ENCODE results near the gene TRAPPC2L. TPM values are rescaled to one million over a fixed set of nuclear protein-coding genes. Genes with fewer than 3 reads are reported as not detected.

The TRAPPC2L gene
- total RNA-seq, 1 donor from 2014 or later = 95.1 TPM

GRCh38 chr16:88846088-88846487, 10.8 kb upstream of the TRAPPC2L start:
- Mint-ChIP-seq H3K9me3 (no peaks in the 10 kb centered on the region), H3K4me3 (no peak overlapping the region), H3K4me1 (no peaks in the 10 kb centered on the region), H3K36me3 (ENCODE audit: low read depth) (no peaks in the 10 kb centered on the region), H3K27ac (ENCODE audit: unreplicated experiment) (no peak overlapping the region), H3K27me3 (ENCODE audit: low read depth) (no peaks in the 10 kb centered on the region)
- TF ChIP-seq CTCF (conservative IDR thresholded peaks at IDR 0.05) = no peak
- DNase-seq (ENCODE audit: low read depth, low spot score) = no peak

GRCh38 chr16:88847654-88848053, 9.3 kb upstream of the TRAPPC2L start:
- TF ChIP-seq CTCF (conservative IDR thresholded peaks at IDR 0.05) = no peak
- H3K4me3 Mint-ChIP-seq = no peak overlapping the region
- no peak overlapping the region for H3K27ac Mint-ChIP-seq (ENCODE audit: unreplicated experiment)
- H3K9me3 Mint-ChIP-seq = no peaks in the 10 kb centered on the region
- H3K27me3 Mint-ChIP-seq (ENCODE audit: low read depth) = no peaks in the 10 kb centered on the region
- H3K4me1 Mint-ChIP-seq = peaks cover 3% of the 10 kb centered on the region
- no peaks in the 10 kb centered on the region for H3K36me3 Mint-ChIP-seq (ENCODE audit: low read depth)
- no peak for DNase-seq (ENCODE audit: low read depth, low spot score)

- Mint-ChIP-seq H3K9me3 (no peaks in the 10 kb centered on the region), H3K27ac (ENCODE audit: unreplicated experiment) (no peak overlapping the region), H3K4me1 (peaks cover 3% of the 10 kb centered on the region), H3K36me3 (ENCODE audit: low read depth) (no peaks in the 10 kb centered on the region), H3K4me3 (no peak overlapping the region), H3K27me3 (ENCODE audit: low read depth) (no peaks in the 10 kb centered on the region)
- no peak for DNase-seq (ENCODE audit: low read depth, low spot score)
- TF ChIP-seq CTCF (conservative IDR thresholded peaks at IDR 0.05) = no peak
These were observed 8.4 kb upstream of the TRAPPC2L start for GRCh38 chr16:88848557-88848956.

GRCh38 chr16:88850531-88851199, 6.3 kb upstream of the TRAPPC2L start:
- Mint-ChIP-seq H3K4me3 (no peak overlapping the region), H3K27ac (ENCODE audit: unreplicated experiment) (no peak overlapping the region), H3K4me1 (peaks cover 8% of the 10 kb centered on the region), H3K36me3 (ENCODE audit: low read depth) (no peaks in the 10 kb centered on the region), H3K27me3 (ENCODE audit: low read depth) (no peaks in the 10 kb centered on the region), H3K9me3 (no peaks in the 10 kb centered on the region)
- DNase-seq (ENCODE audit: low read depth, low spot score) = no peak
- TF ChIP-seq CTCF (conservative IDR thresholded peaks at IDR 0.05) = no peak

- no peaks in the 10 kb centered on the region for H3K36me3 Mint-ChIP-seq (ENCODE audit: low read depth)
- no peaks in the 10 kb centered on the region for H3K27me3 Mint-ChIP-seq (ENCODE audit: low read depth)
- H3K27ac Mint-ChIP-seq (ENCODE audit: unreplicated experiment) = no peak overlapping the region
- TF ChIP-seq CTCF (conservative IDR thresholded peaks at IDR 0.05) = no peak
- H3K4me3 Mint-ChIP-seq = no peak overlapping the region
- H3K4me1 Mint-ChIP-seq = peaks cover 8% of the 10 kb centered on the region
- no peak for DNase-seq (ENCODE audit: low read depth, low spot score)
- no peaks in the 10 kb centered on the region for H3K9me3 Mint-ChIP-seq
These were observed 5.3 kb upstream of the TRAPPC2L start for GRCh38 chr16:88851616-88852015.
